Left lung (tissue), 14 donors: ENCODE measurements around the gene TFIP11. TPM values are rescaled to one million over a fixed set of nuclear protein-coding genes. Genes with fewer than 3 reads are reported as not detected.
A peak's percentile ranks its signal among the peaks of the same experiment; 100 is the strongest.

ENCODE experiments used
- ATAC-seq: fragments of 200-7000 bp; cut with Tn5 transposase; one replicate; pipeline ENCODE4 v1.9.1; 2020; ENCODE audit warnings: moderate library complexity
- DNase-seq, 4 donors: peaks; one replicate each; pipeline ENCODE4 v3.0.0-alpha.2; 2013 to 2020
- H3K27ac ChIP-seq, 2 donors: fragments of 200-600 bp; sonication (generic) in 1 of 2; one replicate each; pipeline versions ENCODE4 v1.5.0 to v1.8.0; 2020 to 2021
- H3K27me3 ChIP-seq, 2 donors: fragments of 200-600 bp; sonication (generic) in 1 of 2; one replicate each; pipeline versions ENCODE4 v1.5.0 to v1.8.0; 2020 to 2021
- H3K36me3 ChIP-seq, 2 donors: fragments of 200-600 bp; sonication (generic) in 1 of 2; one replicate each; pipeline versions ENCODE4 v1.5.0 to v1.8.0; 2020 to 2021
- H3K4me1 ChIP-seq, 2 donors: fragments of 200-600 bp; one replicate each; pipeline ENCODE4 v1.8.0; 2021
- H3K4me3 ChIP-seq, 2 donors: fragments of 200-600 bp; sonication (generic) in 1 of 2; one replicate each; pipeline versions ENCODE4 v1.5.0 to v1.8.0; 2020 to 2021; ENCODE audit warnings: mild to moderate bottlenecking in 1 of 2
- H3K9me3 ChIP-seq, 2 donors: fragments of 200-600 bp; sonication (generic) in 1 of 2; one replicate each; pipeline versions ENCODE4 v1.5.0 to v1.8.0; 2020 to 2021
- CTCF ChIP-seq, 2 donors: fragments of 200-600 bp; sonication (generic) in 1 of 2; IDR thresholded peaks; one replicate each; pipeline versions ENCODE4 v1.5.0 to v1.8.0; 2021; ENCODE audit warnings: antibody characterized with exemption in 2 of 2
- intact Hi-C, 2 donors: fragments of 100-400 bp; cut with DNase I; formaldehyde crosslinking; loops; one replicate each; pipeline versions ENCODE4 v1.11.2 to v1.14.2; 2022
- long read RNA-seq, 12 donors: library from polyadenylated mRNA in 2 of 12; unstranded in 2 of 12; transcript quantifications; one replicate each; pipeline ENCODE4 v2.0.0 and lab custom pipeline, GENCODE V29; 2019 to 2026
- polyA plus RNA-seq, 6 donors: library from polyadenylated mRNA; unstranded; fragments of 120-200 nt; gene quantifications; one replicate each; pipeline ENCODE4 v1.2.1, GENCODE V29; 2013; ENCODE audit not compliant: insufficient read length in 6 of 6
- total RNA-seq, 2 donors: library from RNA; stranded (reverse); fragmentation: NEBNext Ultra II Directional; extraction: Animal tissue kit (Norgen Biotek cat#: 25700); gene quantifications; one replicate each; pipeline ENCODE4 v1.2.1, GENCODE V29; 2021
- donor health status: DM: no; HTN: yes; CAD: no.
- donor health status: DM: no; HTN: no; CAD: no.

Gene TFIP11
- total RNA-seq (10 to 100 TPM; 32.1 to 39.2 TPM), polyA plus RNA-seq (10 to 100 TPM; 34.8 to 39.9 (median 36.8) TPM)
- long read RNA-seq, donor 1, partial matches to known transcripts = 19 of 30 reads
- long read RNA-seq, donor 1, other reads (novel, unspliced or antisense) = 6 of 30 reads
- long read RNA-seq, donor 2, transcript TFIP11-204 (15 exons, 3,586 nt) = major isoform, 8 of 22 reads
- long read RNA-seq, donor 2, partial matches to known transcripts = 10 of 22 reads
- long read RNA-seq, donor 2, other reads (novel, unspliced or antisense) = 0 of 22 reads
- long read RNA-seq, donor 3, transcript TFIP11-204 (15 exons, 3,586 nt) = major isoform, 7 of 36 reads
- long read RNA-seq, donor 3, partial matches to known transcripts = 29 of 36 reads
- long read RNA-seq, donor 3, other reads (novel, unspliced or antisense) = 0 of 36 reads
- long read RNA-seq, donor 4, transcript TFIP11-204 (15 exons, 3,586 nt) = major isoform, 10 of 10 reads
- long read RNA-seq, donor 4, partial matches to known transcripts = 0 of 10 reads
- long read RNA-seq, donor 4, other reads (novel, unspliced or antisense) = 0 of 10 reads
- long read RNA-seq, donor 5, transcript TFIP11-204 (15 exons, 3,586 nt) = major isoform, 5 of 6 reads
- long read RNA-seq, donor 5, partial matches to known transcripts = 0 of 6 reads
- long read RNA-seq, donor 5, other reads (novel, unspliced or antisense) = 0 of 6 reads
- long read RNA-seq, donor 6, transcript TFIP11-204 (15 exons, 3,586 nt) = major isoform, 8 of 16 reads
- long read RNA-seq, donor 6, partial matches to known transcripts = 7 of 16 reads
- long read RNA-seq, donor 6, other reads (novel, unspliced or antisense) = 0 of 16 reads
- long read RNA-seq, donor 7, partial matches to known transcripts = 12 of 15 reads
- long read RNA-seq, donor 7, other reads (novel, unspliced or antisense) = 0 of 15 reads
- long read RNA-seq, donor 8, transcript TFIP11-204 (15 exons, 3,586 nt) = major isoform, 6 of 12 reads
- long read RNA-seq, donor 8, partial matches to known transcripts = 5 of 12 reads
- long read RNA-seq, donor 8, other reads (novel, unspliced or antisense) = 0 of 12 reads
- long read RNA-seq, donor 9 = 0 reads
- long read RNA-seq, donor 10, partial matches to known transcripts = 3 of 9 reads
- long read RNA-seq, donor 10, other reads (novel, unspliced or antisense) = 2 of 9 reads
- long read RNA-seq, donor 11, partial matches to known transcripts = 32 of 39 reads
- long read RNA-seq, donor 11, other reads (novel, unspliced or antisense) = 0 of 39 reads
- long read RNA-seq, donor 12, partial matches to known transcripts = 12 of 17 reads
- long read RNA-seq, donor 12, other reads (novel, unspliced or antisense) = 0 of 17 reads

GRCh38 chr22:26512149-26512793 is at the start of gene TFIP11:
TFIP11 (minus strand) TSS chr22:26512473; CDS start chr22:26510272, 2,201 bp downstream.
- Histone ChIP-seq H3K27ac (peak within 1 kb of the TSS; percentile 64 to 84), H3K9me3 (no peaks in the 10 kb centered on the region), H3K36me3 (peaks cover 0 to 35% of the 10 kb centered on the region in 2 donors), H3K27me3 (no peaks in the 10 kb centered on the region), H3K4me3 (peak within 1 kb of the TSS; percentile 84 to 92), H3K4me1 (peaks cover 13 to 37% of the 10 kb centered on the region in 2 donors)
- DNase-seq = peak; percentile 93 to 98 (median 95)
- peak; percentile 99 for ATAC-seq
- intact Hi-C loops = no loop called here
- no peak for TF ChIP-seq CTCF (IDR thresholded peaks at IDR 0.05)

GRCh38 chr22:26561756-26562417 is 49.6 kb upstream of the TFIP11 start:
- intact Hi-C loops = no loop called here
- H3K27ac ChIP-seq = no peak overlapping the region
- DNase-seq (no peak), ATAC-seq (peak; percentile 21)
- H3K9me3 ChIP-seq = no peaks in the 10 kb centered on the region
- H3K4me3 ChIP-seq = no peak overlapping the region
- H3K4me1 ChIP-seq = peaks cover 0 to 44% of the 10 kb centered on the region in 2 donors
- peaks cover 0 to 30% of the 10 kb centered on the region in 2 donors for H3K36me3 ChIP-seq
- TF ChIP-seq CTCF (IDR thresholded peaks at IDR 0.05) = no peak
- H3K27me3 ChIP-seq = no peaks in the 10 kb centered on the region

DNA sequence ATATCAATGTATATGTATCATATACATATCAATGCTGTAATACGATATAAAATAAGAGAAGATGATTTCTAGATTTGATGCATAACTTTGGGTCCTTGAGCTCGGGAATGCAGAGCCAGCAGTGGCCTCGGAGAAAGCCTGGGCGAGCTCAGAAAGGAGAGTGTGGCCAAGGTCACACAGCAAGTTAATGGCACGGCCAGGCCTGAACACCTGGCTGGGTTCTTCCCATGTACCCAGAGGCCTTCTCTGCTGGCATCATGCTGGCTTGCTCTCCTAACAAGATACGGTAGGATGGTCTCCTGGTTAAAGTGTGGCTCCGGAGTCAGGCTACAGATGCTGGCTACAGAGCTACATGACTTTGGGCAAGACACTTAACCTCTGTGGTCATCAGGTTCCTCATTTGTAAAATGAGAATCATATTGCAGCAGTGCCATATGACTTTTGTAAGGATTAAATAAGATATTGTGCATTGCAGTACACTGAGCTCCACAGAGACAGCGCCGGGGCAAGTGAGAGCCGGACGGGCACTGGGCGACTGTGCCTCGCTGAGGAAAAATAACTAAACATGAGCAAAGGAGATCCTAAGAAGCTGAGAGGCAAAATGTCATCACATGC is 47.8 kb upstream of the TFIP11 start:
- TF ChIP-seq CTCF (IDR thresholded peaks at IDR 0.05) = no peak
- Histone ChIP-seq H3K4me1 (peaks cover 0 to 43% of the 10 kb centered on the region in 2 donors), H3K27me3 (no peaks in the 10 kb centered on the region), H3K9me3 (no peaks in the 10 kb centered on the region), H3K4me3 (no peak overlapping the region), H3K36me3 (peaks cover 0 to 25% of the 10 kb centered on the region in 2 donors), H3K27ac (no peak overlapping the region)
- ATAC-seq = no peak
- intact Hi-C loops = no loop called here
- no peak for DNase-seq

- intact Hi-C loops = no loop called here
- no peak for ATAC-seq
- H3K4me1 ChIP-seq = peaks cover 0 to 45% of the 10 kb centered on the region in 2 donors
- no peak overlapping the region for H3K27ac ChIP-seq
- H3K9me3 ChIP-seq = no peaks in the 10 kb centered on the region
- H3K36me3 ChIP-seq = peaks cover 0 to 11% of the 10 kb centered on the region in 2 donors
- no peak for TF ChIP-seq CTCF (IDR thresholded peaks at IDR 0.05)
- no peak for DNase-seq
- no peak overlapping the region for H3K4me3 ChIP-seq
- H3K27me3 ChIP-seq = no peaks in the 10 kb centered on the region
These were observed 46.1 kb upstream of the TFIP11 start for GRCh38 chr22:26558248-26558895.
